IMR-90 (cell line): ENCODE data around the gene RPTOR. TPM values are rescaled to one million over a fixed set of nuclear protein-coding genes. Genes with fewer than 3 reads are reported as not detected.

Experiments
- ATAC-seq: fragments of 200-7000 bp; cut with Tn5 transposase; 2 replicates; pipeline ENCODE4 v1.9.1; 2020; ENCODE audit warnings: low read depth, mild to moderate bottlenecking, moderate library complexity
- BruUV-seq: library from RNA; stranded (reverse); fragments of 400-500 nt; replicated peaks from 2 replicates; lab custom pipeline; 2021; lab: Mats Ljungman, UMichigan
- CTCF ChIA-PET: fragments of 300-600 bp; formaldehyde crosslinking; extraction: SDS; loops from one replicate; lab custom pipeline; 2021; ENCODE audit warnings: antibody characterized with exemption; lab: Yijun Ruan, JAX
- POLR2A ChIA-PET: fragments of 300-600 bp; sonication (Branson Sonifier 250); formaldehyde crosslinking; loops from one replicate; lab custom pipeline; 2022; ENCODE audit warnings: antibody characterized with exemption; ENCODE audit not compliant: unreplicated experiment; lab: Charles Lee
- DNase-seq: peaks from one replicate; pipeline ENCODE4 v3.0.0; 2013
- H2AFZ ChIP-seq: replicated peaks from 2 replicates; pipeline ENCODE3; 2013; ENCODE audit warnings: low read length, mild to moderate bottlenecking; ENCODE audit not compliant: poor library complexity
- H2AK5ac ChIP-seq: 2 replicates; pipeline ENCODE4 v1.6.1; 2013; ENCODE audit warnings: low read depth, low read length, inconsistent platforms
- H2AK9ac ChIP-seq: replicated peaks from 2 replicates; pipeline ENCODE3; 2013; ENCODE audit warnings: mild to moderate bottlenecking, low read depth, low read length, moderate library complexity; ENCODE audit not compliant: poor library complexity
- H2BK120ac ChIP-seq: 2 replicates; pipeline ENCODE4 v1.6.1; 2013; ENCODE audit warnings: low read depth, low read length, inconsistent platforms
- H2BK15ac ChIP-seq: 3 replicates; pipeline ENCODE4 v1.6.1; 2013; ENCODE audit warnings: low read depth, low read length, inconsistent platforms
- H2BK20ac ChIP-seq: 2 replicates; pipeline ENCODE4 v1.6.1; 2013; ENCODE audit warnings: low read depth, mild to moderate bottlenecking, inconsistent platforms, low read length, moderate library complexity
- H2BK5ac ChIP-seq: 2 replicates; pipeline ENCODE4 v1.6.1; 2013; ENCODE audit warnings: mild to moderate bottlenecking, low read depth, low read length, inconsistent platforms; ENCODE audit not compliant: poor library complexity, severe bottlenecking
- H3K14ac ChIP-seq: replicated peaks from 2 replicates; pipeline ENCODE4 v1.6.1; 2013; ENCODE audit warnings: low read depth, low read length, inconsistent platforms
- H3K18ac ChIP-seq: 2 replicates; pipeline ENCODE4 v1.6.1; 2013; ENCODE audit warnings: low read depth, low read length, control low read depth
- H3K23ac ChIP-seq: 2 replicates; pipeline ENCODE4 v1.6.1; 2013; ENCODE audit warnings: low read depth, low read length, inconsistent platforms
- H3K27ac ChIP-seq: 2 replicates; pipeline ENCODE4 v1.5.1; 2013; ENCODE audit warnings: mild to moderate bottlenecking, control low read depth, low read length; ENCODE audit not compliant: insufficient read depth
- H3K27me3 ChIP-seq: 2 replicates; pipeline ENCODE4 v1.6.1; 2013; ENCODE audit warnings: low read length; ENCODE audit not compliant: control insufficient read depth, insufficient read depth
- H3K36me3 ChIP-seq: 2 replicates; pipeline ENCODE4 v1.6.1; 2013; ENCODE audit warnings: low read length, mixed read lengths; ENCODE audit not compliant: control insufficient read depth, insufficient read depth
- H3K4ac ChIP-seq: 2 replicates; pipeline ENCODE4 v1.6.1; 2013; ENCODE audit warnings: low read depth, low read length, inconsistent platforms
- H3K4me1 ChIP-seq: 2 replicates; pipeline ENCODE4 v1.6.1; 2013; ENCODE audit warnings: low read length, mixed read lengths; ENCODE audit not compliant: control insufficient read depth, insufficient read depth
- H3K4me2 ChIP-seq: 2 replicates; pipeline ENCODE4 v1.6.1; 2013; ENCODE audit warnings: low read depth, mild to moderate bottlenecking, control low read depth, low read length, moderate library complexity
- H3K4me3 ChIP-seq: 2 replicates; pipeline ENCODE4 v1.5.1; 2013; ENCODE audit warnings: low read depth, mild to moderate bottlenecking, control low read depth, low read length, moderate library complexity; ENCODE audit not compliant: insufficient read depth
- H3K56ac ChIP-seq: 2 replicates; pipeline ENCODE4 v1.6.1; 2013; ENCODE audit warnings: low read length, inconsistent platforms; ENCODE audit not compliant: insufficient read depth; ENCODE audit errors: extremely low read depth
- H3K79me1 ChIP-seq, 2 experiments: 2 replicates each; pipeline ENCODE4 v1.6.1; 2013; ENCODE audit warnings: low read length in 2 of 2, inconsistent platforms in 1 of 2, low read depth in 1 of 2
- H3K9ac ChIP-seq: 2 replicates; pipeline ENCODE4 v1.6.1; 2013; ENCODE audit warnings: low read depth, low read length, control low read depth
- H3K9me1 ChIP-seq: 2 replicates; pipeline ENCODE4 v1.6.1; 2013; ENCODE audit warnings: low read length, inconsistent platforms; ENCODE audit not compliant: insufficient read depth
- H3K9me3 ChIP-seq: 2 replicates; pipeline ENCODE4 v1.6.1; 2013; ENCODE audit warnings: low read length; ENCODE audit not compliant: control insufficient read depth, insufficient read depth
- H4K20me1 ChIP-seq: 2 replicates; pipeline ENCODE4 v1.6.1; 2013; ENCODE audit warnings: low read length, inconsistent platforms; ENCODE audit not compliant: insufficient read depth
- H4K5ac ChIP-seq: 2 replicates; pipeline ENCODE4 v1.6.1; 2013; ENCODE audit warnings: mild to moderate bottlenecking, low read depth, low read length, control low read depth
- H4K8ac ChIP-seq, 2 experiments: 2 replicates each; pipeline ENCODE4 v1.6.1; 2013; ENCODE audit warnings: low read depth in 2 of 2, low read length in 2 of 2, control low read depth in 1 of 2, inconsistent platforms in 1 of 2
- H4K91ac ChIP-seq: 2 replicates; pipeline ENCODE4 v1.6.1; 2013; ENCODE audit warnings: low read depth, low read length, inconsistent platforms; ENCODE audit not compliant: insufficient read depth
- BHLHE40 ChIP-seq: fragments of 150-350 bp; IDR thresholded peaks from 2 replicates; pipeline ENCODE4 v1.6.1; 2016; ENCODE audit warnings: mild to moderate bottlenecking, low read depth, low read length
- CEBPB ChIP-seq: IDR thresholded peaks from 2 replicates; pipeline ENCODE4 v1.6.1; 2012; ENCODE audit warnings: low read depth, low read length, improper control_type of control experiment
- FOS ChIP-seq: fragments of 150-350 bp; IDR thresholded peaks from 2 replicates; pipeline ENCODE4 v1.6.1; 2016; ENCODE audit warnings: low read depth, low read length
- MAFK ChIP-seq: IDR thresholded peaks from 2 replicates; pipeline ENCODE4 v1.6.1; 2012; ENCODE audit warnings: low read depth, low read length, improper control_type of control experiment
- MAZ ChIP-seq: IDR thresholded peaks from 2 replicates; pipeline ENCODE4 v1.6.1; 2012; ENCODE audit warnings: low read depth, mild to moderate bottlenecking, low read length, improper control_type of control experiment, moderate library complexity, borderline replicate concordance
- MXI1 ChIP-seq: IDR thresholded peaks from 2 replicates; pipeline ENCODE4 v1.6.1; 2012; ENCODE audit warnings: low read depth, mild to moderate bottlenecking, low read length, moderate library complexity, borderline replicate concordance
- NFE2L2 ChIP-seq: fragments of 150-350 bp; IDR thresholded peaks from 2 replicates; pipeline ENCODE4 v1.6.1; 2016; ENCODE audit warnings: low read depth, mild to moderate bottlenecking, low read length
- POLR2A ChIP-seq: IDR thresholded peaks from 2 replicates; pipeline ENCODE4 v1.6.1; 2012; ENCODE audit warnings: mild to moderate bottlenecking, low read depth, low read length
- RAD21 ChIP-seq: IDR thresholded peaks from 2 replicates; pipeline ENCODE4 v1.6.1; 2012; ENCODE audit warnings: low read length, improper control_type of control experiment
- RCOR1 ChIP-seq: IDR thresholded peaks from 2 replicates; pipeline ENCODE4 v1.6.1; 2012; ENCODE audit warnings: mild to moderate bottlenecking, low read length, improper control_type of control experiment; ENCODE audit not compliant: insufficient replicate concordance
- RFX5 ChIP-seq: IDR thresholded peaks from 2 replicates; pipeline ENCODE4 v1.8.0; 2012; ENCODE audit warnings: low read depth, mild to moderate bottlenecking, low read length, moderate library complexity
- SMC3 ChIP-seq: fragments of 150-350 bp; IDR thresholded peaks from 2 replicates; pipeline ENCODE4 v1.6.1; 2016; ENCODE audit warnings: low read depth, mild to moderate bottlenecking, antibody characterized with exemption, low read length, moderate library complexity
- WGBS, 2 experiments: methylation state at CpG; one replicate each; pipeline versions ENCODE4 v1.1.5 to v1.1.7; 2013; ENCODE audit warnings: missing lambda C conversion rate in 2 of 2; ENCODE audit not compliant: insufficient read length in 1 of 2; ENCODE audit errors: extremely low coverage in 2 of 2; 5-methylcytosine and 5-hydroxymethylcytosine counted together
- dilution Hi-C: fragments of 300-500 bp; cut with HindIII; formaldehyde crosslinking; loops from one replicate; pipeline ENCODE4 v1.14.3; 2018; ENCODE audit warnings: low sequenced_read_pairs; ENCODE audit not compliant: unreplicated experiment
- in situ Hi-C: fragments of 300-500 bp; cut with MboI; formaldehyde crosslinking; loops from 3 replicates; pipeline ENCODE4 v1.14.3; 2019; ENCODE audit warnings: low sequenced_read_pairs, inconsistent platforms, mixed read lengths
- intact Hi-C: fragments of 100-400 bp; cut with micrococcal nuclease; formaldehyde crosslinking; loops from 2 replicates; pipeline ENCODE4 v1.10.0; 2022
- polyA plus RNA-seq, 3 experiments: library from polyadenylated mRNA; depleted of rRNA; stranded (reverse); fragments of >200 nt; gene quantifications; 2 replicates each; pipeline ENCODE4 v1.2.3, GENCODE V29; 2012; ENCODE audit warnings: low replicate concordance in 1 of 3
- total RNA-seq: library from RNA; depleted of rRNA; stranded (reverse); fragments of >200 nt; gene quantifications from 2 replicates; pipeline ENCODE4 v1.2.3, GENCODE V29; 2012
- TF ChIP-seq, protein P1 (sequence below): fragments of 150-350 bp; IDR thresholded peaks from 2 replicates; pipeline ENCODE4 v1.6.1; 2017; ENCODE audit warnings: mild to moderate bottlenecking, antibody characterized with exemption, low read length, low read depth

RPTOR gene
- total and polyA plus RNA-seq, 2 of the 4 experiments (the other 2 are of a cell fraction): 10.8 to 14.7 TPM

GRCh38 chr17:80647746-80648145 lies 103.1 kb downstream of the RPTOR start:
- ChIA-PET CTCF (interaction anchor here (1.2 to 1.3 kb wide), 2 partner anchors 72 to 218 kb away, joined by 3 to 4 read pairs; no protein-coding TSS in a partner anchor), POLR2A (no interaction called here)
- Histone ChIP-seq H3K14ac (0 out of 2 replicates have a peak overlapping the region, but pooled peaks have one; percentile 39), H2BK120ac (peak overlapping the region; percentile 83), H4K91ac (peak overlapping the region; percentile 67), H3K9me1 (peaks cover 31% of the 10 kb centered on the region), H2AK5ac (peak overlapping the region; percentile 99), H3K9ac (no peak overlapping the region), H4K5ac (peak overlapping the region; percentile 65; the same call in 1 of the 2 replicates), H4K20me1 (peaks cover 13% of the 10 kb centered on the region; the same call in 1 of the 2 replicates), H2AFZ (peak overlapping the region; percentile 82), H2AK9ac (peak overlapping the region; percentile 68), H4K8ac (peak overlapping the region in 1 of 2 experiments; percentile 49; a peak in 1 of 4 replicates), H3K27me3 (no peaks in the 10 kb centered on the region), H2BK5ac (peak overlapping the region; percentile 88), H2BK15ac (peak overlapping the region; percentile 59; the same call in 1 of the 3 replicates), H2BK20ac (peak overlapping the region; percentile 88; the same call in 1 of the 2 replicates), H3K36me3 (no peaks in the 10 kb centered on the region; the same call in 1 of the 2 replicates), H3K4ac (peak overlapping the region; percentile 93), H3K18ac (peak overlapping the region; percentile 86; the same call in 1 of the 2 replicates), H3K9me3 (no peaks in the 10 kb centered on the region), H3K4me1 (peaks cover 21% of the 10 kb centered on the region), H3K4me2 (peak overlapping the region; percentile 77), H3K23ac (no peak overlapping the region), H3K79me1 (peaks cover 43 to 77% of the 10 kb centered on the region in 2 experiments), H3K4me3 (no peak overlapping the region), H3K56ac (no peak overlapping the region), H3K27ac (peak overlapping the region; percentile 77)
- BruUV-seq: no TSS peak
- ATAC-seq: peak; percentile 86
- no CpG with 5 or more reads among the region's 6 CpGs for WGBS, 2 experiments
- DNase-seq: peak; percentile 97
- peak; percentile 72; the same call in 1 of the 2 replicates for TF ChIP-seq FOS
- TF ChIP-seq RAD21: peak; percentile 21
- 0 out of 2 replicates have a peak, but pooled peaks have one; percentile 16 for TF ChIP-seq MAFK
- TF ChIP-seq, protein P1, sequence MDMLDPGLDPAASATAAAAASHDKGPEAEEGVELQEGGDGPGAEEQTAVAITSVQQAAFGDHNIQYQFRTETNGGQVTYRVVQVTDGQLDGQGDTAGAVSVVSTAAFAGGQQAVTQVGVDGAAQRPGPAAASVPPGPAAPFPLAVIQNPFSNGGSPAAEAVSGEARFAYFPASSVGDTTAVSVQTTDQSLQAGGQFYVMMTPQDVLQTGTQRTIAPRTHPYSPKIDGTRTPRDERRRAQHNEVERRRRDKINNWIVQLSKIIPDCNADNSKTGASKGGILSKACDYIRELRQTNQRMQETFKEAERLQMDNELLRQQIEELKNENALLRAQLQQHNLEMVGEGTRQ: no peak
- TF ChIP-seq RCOR1: peak; percentile 77
- TF ChIP-seq SMC3: peak; percentile 27; the same call in 1 of the 2 replicates
- peak; percentile 1; the same call in 1 of the 2 replicates for TF ChIP-seq CEBPB
- peak; percentile 31 for TF ChIP-seq BHLHE40
- no peak for TF ChIP-seq RFX5
- TF ChIP-seq POLR2A: no peak
- TF ChIP-seq MXI1: peak; percentile 81
- 0 out of 2 replicates have a peak, but pooled peaks have one; percentile 26 for TF ChIP-seq MAZ
- no peak for TF ChIP-seq NFE2L2
- dilution Hi-C loops (no loop called here), intact Hi-C loops (no loop called here), in situ Hi-C loops (no loop called here)
